Erythroblast (primary cell): Measurements from ENCODE around the gene CDA.

Experiments used
- GATA1 ChIP-seq: IDR thresholded peaks from 2 replicates; pipeline ENCODE4 v1.6.1; 2011; ENCODE audit warnings: low read depth, mild to moderate bottlenecking, control low read depth, low read length, moderate library complexity
- POLR2A ChIP-seq: IDR thresholded peaks from 2 replicates; pipeline ENCODE4 v1.6.1; 2011; ENCODE audit warnings: mild to moderate bottlenecking, low read length

DNA sequence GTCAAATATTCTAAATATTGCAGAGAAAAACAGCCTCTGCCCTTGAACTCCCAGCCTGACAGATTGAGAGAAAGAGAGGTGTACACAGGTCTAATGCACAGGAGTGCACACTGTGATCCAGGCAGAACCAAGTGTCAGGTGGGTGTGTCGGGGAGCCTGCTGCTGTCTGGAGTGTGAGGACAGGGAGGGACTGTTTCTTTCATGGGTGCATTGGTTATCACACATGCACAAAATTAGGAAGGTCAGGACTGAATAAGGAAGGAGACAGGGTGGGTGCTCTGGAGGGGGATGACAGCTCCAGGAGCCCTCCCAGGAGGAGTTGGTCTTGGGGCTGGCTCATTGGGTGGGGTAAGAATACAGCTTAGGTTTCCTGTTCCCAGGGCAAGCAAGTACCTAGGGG is 31.1 kb downstream of the CDA start:
- TF ChIP-seq POLR2A (no peak), GATA1 (no peak)
